ENCODE measurements around the gene CCDC27. TPM values are rescaled to one million over a fixed set of nuclear protein-coding genes. Genes with fewer than 3 reads are reported as not detected.

Gene CCDC27
- total RNA-seq, 1 experiment from 2014 or later: not detected

DNA sequence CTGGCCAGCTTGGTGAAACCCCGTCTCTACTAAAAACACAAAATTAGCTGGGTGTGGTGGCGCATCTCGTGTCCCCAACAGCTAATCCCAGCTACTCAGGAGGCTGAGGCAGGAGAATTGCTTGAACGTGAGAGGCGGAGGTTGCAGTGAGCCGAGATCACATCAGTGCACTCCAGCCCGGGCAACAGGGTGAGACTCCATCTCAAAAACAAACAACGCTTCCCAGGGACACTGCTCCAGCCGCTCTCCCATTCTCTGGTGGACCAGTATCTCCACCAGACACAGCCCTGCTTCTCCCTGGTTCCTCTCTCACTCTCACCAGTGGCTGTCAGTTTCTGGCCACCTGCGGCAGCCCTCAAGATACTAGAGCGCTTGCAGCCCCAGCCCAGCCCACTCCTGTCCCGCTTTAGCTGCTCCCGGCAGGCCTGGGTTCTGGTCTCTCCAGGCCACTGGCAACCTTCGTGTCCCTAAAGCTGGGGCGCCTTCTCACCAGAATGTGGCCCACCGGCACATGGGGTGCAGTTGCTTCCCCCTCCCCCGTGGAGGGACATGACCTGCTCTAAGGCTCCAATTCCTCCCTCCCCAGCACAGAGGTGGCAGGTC, 65.0 kb downstream of the CCDC27 start:
- DNase-seq (ENCODE audit: low read depth): no peak

DNA sequence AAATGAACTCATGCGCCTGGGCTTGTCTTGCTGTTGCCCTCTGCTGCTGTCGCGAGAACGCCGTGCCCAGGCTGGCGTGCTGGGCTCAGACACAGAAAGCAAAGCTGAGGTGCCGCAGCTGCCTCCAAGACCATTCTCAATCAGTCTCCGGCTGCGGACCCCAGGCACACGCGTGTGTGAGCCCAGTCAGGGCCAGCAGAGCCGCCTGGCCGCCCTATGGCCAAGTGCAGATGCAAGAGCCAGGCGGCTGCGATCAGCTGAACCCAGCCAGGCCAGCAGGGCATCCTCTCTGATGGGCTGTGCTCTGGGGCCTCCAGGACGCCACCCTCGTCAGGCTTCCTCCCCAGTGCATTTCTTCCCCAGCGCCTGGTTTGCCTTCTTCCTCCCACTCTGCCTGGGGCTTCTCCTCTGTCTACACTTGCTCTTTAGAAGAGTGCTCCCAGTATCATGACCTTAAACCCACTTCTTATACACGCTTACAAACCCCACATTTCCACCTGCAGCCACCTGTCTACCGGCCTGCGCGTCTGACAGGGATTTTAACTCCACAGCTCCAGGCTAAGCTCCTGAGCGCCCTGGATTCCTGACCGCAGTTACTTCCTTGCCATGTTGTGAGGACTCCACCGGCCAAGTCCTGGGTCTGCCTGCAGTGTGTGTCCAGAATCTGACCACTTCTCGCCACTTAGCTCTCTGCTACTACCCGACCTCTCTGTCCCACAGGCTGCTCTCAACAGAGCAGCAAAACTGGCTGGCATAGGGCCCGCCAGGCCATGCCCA, 65.8 kb downstream of the CCDC27 start:
- no peak for DNase-seq (ENCODE audit: low read depth)

DNA sequence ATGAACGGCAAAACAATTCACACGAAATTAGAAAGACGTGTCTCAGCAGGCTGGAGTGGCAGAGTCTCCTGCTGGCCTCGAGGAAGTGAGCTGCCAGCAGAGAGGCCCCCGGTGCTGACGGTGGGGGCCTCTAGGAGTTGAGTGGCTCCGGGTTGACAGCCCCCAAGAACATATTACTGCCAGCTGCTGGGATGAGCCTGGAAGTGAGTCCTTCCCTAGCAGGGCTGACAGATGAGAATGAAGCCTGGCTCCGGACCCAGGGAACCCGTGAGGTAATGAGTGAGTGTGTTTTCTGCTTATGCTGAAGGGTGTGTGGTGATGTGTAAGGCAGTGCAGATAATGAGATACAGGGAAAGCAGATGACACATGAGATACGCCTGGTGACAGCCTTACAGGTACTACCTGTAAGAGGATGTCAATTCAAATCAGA, 67.5 kb downstream of the CCDC27 start:
- DNase-seq (ENCODE audit: low read depth): no peak

DNA sequence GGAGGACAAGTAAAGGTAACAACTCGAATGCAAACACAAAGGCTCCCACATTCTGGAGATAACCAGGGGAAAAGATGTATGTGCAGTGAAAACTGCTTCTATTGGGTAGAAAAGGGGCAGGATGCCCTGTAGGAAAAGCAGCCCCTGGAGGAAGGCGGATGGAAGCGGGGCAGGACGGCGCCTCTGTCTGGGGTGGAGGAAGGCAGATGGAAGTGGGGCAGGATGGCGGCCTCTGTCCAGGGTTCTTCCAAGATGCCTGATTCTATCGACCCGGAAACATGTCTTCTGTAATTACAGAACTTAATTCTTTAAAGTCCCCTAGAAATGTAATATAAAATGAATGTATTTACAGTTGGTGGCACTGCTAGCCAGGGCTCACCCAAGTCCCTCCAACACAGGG, 68.1 kb downstream of the CCDC27 start:
- no peak for DNase-seq (ENCODE audit: low read depth)

DNA sequence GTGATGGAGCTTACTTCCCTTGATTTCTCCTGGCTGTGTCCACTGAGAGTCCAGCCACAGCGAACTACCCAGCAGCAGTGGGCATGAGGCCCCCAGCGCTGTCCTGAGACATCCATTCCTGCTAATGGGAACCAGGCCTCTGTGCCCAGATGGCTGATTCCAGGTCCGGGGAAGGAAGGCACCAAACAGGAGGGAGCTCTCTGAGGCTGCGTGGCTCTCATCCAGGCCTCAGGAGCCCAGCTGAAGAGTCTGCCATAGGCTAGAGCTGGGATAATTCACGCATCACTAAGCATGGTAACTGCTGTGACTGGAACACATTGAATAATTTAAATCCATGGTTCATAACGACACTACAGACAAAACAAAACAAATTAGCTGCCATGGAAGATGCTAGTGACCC, 68.8 kb downstream of the CCDC27 start:
- no peak for DNase-seq (ENCODE audit: low read depth)

Other genes with a start within 250 kb of the CCDC27 start
- 0.11 and 0.26 TPM in 2 replicates for gene MEGF6, start 140.9 kb upstream of the CCDC27 start, total RNA-seq (2014; rRNA removed)
- 12.4 and 19.6 TPM in 2 replicates for gene TPRG1L, start 127.4 kb upstream of the CCDC27 start, total RNA-seq (2014; rRNA removed)
- 23.3 and 23.7 TPM in 2 replicates for gene WRAP73, start 102.3 kb upstream of the CCDC27 start, total RNA-seq (2014; rRNA removed)
- gene TP73, start 99.9 kb upstream of the CCDC27 start, total RNA-seq (2014; rRNA removed): 2.4 and 2.6 TPM in 2 replicates
- not detected in 2 replicates for gene SMIM1, start 20.3 kb downstream of the CCDC27 start, total RNA-seq (2014; rRNA removed)
- gene LRRC47, start 44.0 kb downstream of the CCDC27 start, total RNA-seq (2014; rRNA removed): 33.7 and 44.1 TPM in 2 replicates
- 14.6 TPM in 2 replicates for gene CEP104, start 104.8 kb downstream of the CCDC27 start, total RNA-seq (2014; rRNA removed)
- 6.6 and 7.2 TPM in 2 replicates for gene DFFB, start 105.0 kb downstream of the CCDC27 start, total RNA-seq (2014; rRNA removed)
- gene C1orf174, start 147.8 kb downstream of the CCDC27 start, total RNA-seq (2014; rRNA removed): 31.8 and 38.3 TPM in 2 replicates

Data from LHCN-M2 (cell line).